ENCODE data around the gene EHD4.
A peak's percentile ranks its signal among the peaks of the same experiment; 100 is the strongest.

Gene EHD4

GRCh38 chr15:41995476-41995855 lies 23.1 kb upstream of the EHD4 start:
- no peak for DNase-seq (ENCODE audit: low read depth in 3 of 3, low spot score in 1 of 3)

GRCh38 chr15:41994772-41995475 lies 22.6 kb upstream of the EHD4 start:
- DNase-seq (ENCODE audit: low read depth in 3 of 3, low spot score in 1 of 3) = no peak

- DNase-seq (ENCODE audit: low read depth in 3 of 3, low spot score in 1 of 3) = no peak
Observed at GRCh38 chr15:41994171-41994650, 21.9 kb upstream of the EHD4 start.

- DNase-seq (ENCODE audit: low read depth in 3 of 3, low spot score in 1 of 3) = no peak
Observed at GRCh38 chr15:41993472-41994170, 21.3 kb upstream of the EHD4 start.

GRCh38 chr15:41992803-41993190 lies 20.4 kb upstream of the EHD4 start:
- no peak for DNase-seq (ENCODE audit: low read depth in 3 of 3, low spot score in 1 of 3)

- DNase-seq (ENCODE audit: low read depth in 3 of 3, low spot score in 1 of 3) = no peak
Observed at GRCh38 chr15:41992151-41992802, 19.9 kb upstream of the EHD4 start.

GRCh38 chr15:41990691-41991090 lies 18.3 kb upstream of the EHD4 start:
- no peak for DNase-seq (ENCODE audit: low read depth in 3 of 3, low spot score in 1 of 3)

- DNase-seq (ENCODE audit: low read depth in 3 of 3, low spot score in 1 of 3) = no peak
Observed at GRCh38 chr15:41990243-41990605, 17.9 kb upstream of the EHD4 start.

GRCh38 chr15:41989573-41990242 lies 17.4 kb upstream of the EHD4 start:
- DNase-seq (ENCODE audit: low read depth in 3 of 3, low spot score in 1 of 3) = peak; percentile 51 to 92 (median 64)

GRCh38 chr15:41988896-41989572 lies 16.7 kb upstream of the EHD4 start:
- DNase-seq (ENCODE audit: low read depth in 3 of 3, low spot score in 1 of 3) = no peak

- no peak for DNase-seq (ENCODE audit: low read depth in 3 of 3, low spot score in 1 of 3)
Observed at GRCh38 chr15:41987925-41988275, 15.5 kb upstream of the EHD4 start.

GRCh38 chr15:41987246-41987924 lies 15.0 kb upstream of the EHD4 start:
- DNase-seq (ENCODE audit: low read depth in 3 of 3, low spot score in 1 of 3) = no peak

GRCh38 chr15:41985236-41986160 lies 13.1 kb upstream of the EHD4 start:
- DNase-seq (ENCODE audit: low read depth in 3 of 3, low spot score in 1 of 3) = no peak

GRCh38 chr15:41984622-41985021 lies 12.3 kb upstream of the EHD4 start:
- no peak for DNase-seq (ENCODE audit: low read depth in 3 of 3, low spot score in 1 of 3)

GRCh38 chr15:41983621-41984571 lies 11.5 kb upstream of the EHD4 start:
- DNase-seq (ENCODE audit: low read depth in 3 of 3, low spot score in 1 of 3) = no peak

GRCh38 chr15:41983221-41983620 lies 10.9 kb upstream of the EHD4 start:
- no peak for DNase-seq (ENCODE audit: low read depth in 3 of 3, low spot score in 1 of 3)

- no peak for DNase-seq (ENCODE audit: low read depth in 3 of 3, low spot score in 1 of 3)
Observed at GRCh38 chr15:41982133-41982930, 10.0 kb upstream of the EHD4 start.

Measured in stimulated activated CD4-positive, alpha-beta T cell treated with anti-CD3 and anti-CD28 coated beads, TNF-alpha, amount 100 ng/mL, for 1 hour (primary cell).